Stimulated activated CD8-positive, alpha-beta memory T cell treated with anti-CD3 and anti-CD28 coated beads, Interleukin-12 subunit alpha, Interleukin-12 subunit beta, amount 100 ng/mL, for 1 hour (primary cell): ENCODE results near the gene CASP12.

Source experiments
- DNase-seq: peaks from one replicate; pipeline ENCODE4 v3.0.0-alpha.2; 2020; ENCODE audit warnings: low read depth

The CASP12 gene

DNA sequence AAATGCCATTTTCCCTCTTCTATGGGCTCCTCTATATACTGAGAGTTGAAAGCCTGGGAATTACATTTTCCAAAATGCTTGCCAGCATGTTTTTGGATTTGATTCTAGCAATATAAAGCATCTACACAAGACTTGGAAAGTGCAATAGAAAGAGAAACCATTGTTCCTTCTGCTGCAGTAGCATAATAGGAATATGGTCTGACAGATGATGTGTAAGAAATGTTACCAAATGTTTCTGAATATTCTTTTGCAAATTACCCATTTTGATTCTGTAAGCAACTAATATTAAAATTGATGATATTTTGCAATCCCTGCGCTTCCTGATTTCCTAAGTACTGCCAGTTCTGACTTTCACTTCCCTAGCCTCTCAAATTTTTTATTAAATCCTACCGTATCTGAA lies 61.6 kb downstream of the CASP12 start:
- no peak for DNase-seq
